Gastrocnemius medialis (tissue), 4 donors: Measurements from ENCODE around the gene VNN1. TPM values are rescaled to one million over a fixed set of nuclear protein-coding genes. Genes with fewer than 3 reads are reported as not detected.

Experiments
- ATAC-seq, 2 donors: fragments of 150-250 bp; one replicate each; pipeline ENCODE4 v1.9.1; 2016
- DNase-seq, 2 donors: peaks; one replicate each; pipeline ENCODE4 v3.0.0-alpha.2; 2019
- H3K27ac ChIP-seq, 4 donors: fragments of 200-600 bp; sonication (generic); 1 replicate in 1 of 4; 2 replicates in 3 of 4; pipeline ENCODE4 v1.5.1; 2016 to 2018; ENCODE audit warnings: mild to moderate bottlenecking in 2 of 4, moderate library complexity in 1 of 4
- H3K27me3 ChIP-seq, 3 donors: fragments of 200-600 bp; sonication (generic) in 2 of 3; 1 replicate in 1 of 3; 2 replicates in 2 of 3; pipeline versions ENCODE4 v1.5.1 to v1.6.0; 2016 to 2019; ENCODE audit warnings: mild to moderate bottlenecking in 1 of 3, moderate library complexity in 1 of 3
- H3K36me3 ChIP-seq, 2 donors: fragments of 200-600 bp; sonication (generic) in 1 of 2; one replicate each; pipeline ENCODE4 v1.5.1; 2017 to 2018
- H3K4me1 ChIP-seq, 2 donors: fragments of 200-600 bp; sonication (generic) in 1 of 2; one replicate each; pipeline ENCODE4 v1.5.1; 2016 to 2017; ENCODE audit warnings: mild to moderate bottlenecking in 2 of 2
- H3K4me3 ChIP-seq, 4 donors: fragments of 200-600 bp; sonication (generic) in 3 of 4; 1 replicate in 1 of 4; 2 replicates in 3 of 4; pipeline ENCODE4 v1.5.1; 2016 to 2019; ENCODE audit warnings: mild to moderate bottlenecking in 2 of 4
- H3K9me3 ChIP-seq, 3 donors: fragments of 200-600 bp; sonication (generic) in 2 of 3; 1 replicate in 1 of 3; 2 replicates in 2 of 3; pipeline ENCODE4 v1.5.1; 2016 to 2019
- CTCF ChIP-seq, 5 experiments: fragments of 450-650 bp in 3 of 5; fragments of 200-600 bp in 2 of 5; sonication (generic) in 2 of 5; IDR thresholded peaks in 4 of 5; conservative IDR thresholded peaks in 1 of 5; 1 replicate in 4 of 5; 2 replicates in 1 of 5; pipeline ENCODE4 v1.5.1; 2016 to 2019; ENCODE audit warnings: antibody characterized with exemption in 5 of 5, mild to moderate bottlenecking in 3 of 5, moderate library complexity in 3 of 5
- POLR2A ChIP-seq, 2 donors: fragments of 450-650 bp; IDR thresholded peaks; one replicate each; pipeline ENCODE4 v1.6.1; 2017; ENCODE audit warnings: antibody characterized with exemption in 2 of 2, mild to moderate bottlenecking in 2 of 2, moderate library complexity in 2 of 2
- in situ Hi-C, 4 donors: fragments of 200-750 bp; cut with MboI; loops; one replicate each; pipeline versions ENCODE4 v1.15.0 to v1.8.0; 2017; ENCODE audit warnings: low sequenced_read_pairs in 4 of 4
- intact Hi-C: fragments of 100-400 bp; cut with DNase I; formaldehyde crosslinking; loops from one replicate; pipeline ENCODE4 v1.15.1; 2023; ENCODE audit warnings: low total_unique reads
- total RNA-seq, 4 donors: library from RNA; depleted of rRNA; stranded (reverse); fragments of >200 nt; gene quantifications; one replicate each; pipeline versions ENCODE4 v1.1.0 to v1.2.3, GENCODE V29; 2016

VNN1 gene
- total RNA-seq, 4 donors from 2014 or later: 0.39 to 1.9 (median 0.85) TPM

GRCh38 chr6:132698608-132699007 is 15.2 kb downstream of the VNN1 start:
- no peak overlapping the region for H3K4me3 ChIP-seq
- H3K36me3 ChIP-seq: no peaks in the 10 kb centered on the region
- no peak for TF ChIP-seq CTCF (IDR thresholded peaks at IDR 0.05 in 4 of 5, conservative IDR thresholded peaks at IDR 0.05 in 1 of 5)
- no peak for TF ChIP-seq POLR2A (IDR thresholded peaks at IDR 0.05)
- no peaks in the 10 kb centered on the region for H3K27me3 ChIP-seq
- in situ Hi-C loops (no loop called here), intact Hi-C loops (no loop called here)
- H3K27ac ChIP-seq: no peak overlapping the region
- no peaks in the 10 kb centered on the region for H3K4me1 ChIP-seq
- ATAC-seq (no peak), DNase-seq (no peak)
- H3K9me3 ChIP-seq: no peaks in the 10 kb centered on the region

GRCh38 chr6:132695773-132696172 is 18.1 kb downstream of the VNN1 start:
- TF ChIP-seq POLR2A (IDR thresholded peaks at IDR 0.05) (no peak), CTCF (IDR thresholded peaks at IDR 0.05 in 4 of 5, conservative IDR thresholded peaks at IDR 0.05 in 1 of 5) (no peak)
- ATAC-seq: no peak
- no peaks in the 10 kb centered on the region for H3K9me3 ChIP-seq
- in situ Hi-C loops: no loop called here
- no peak overlapping the region for H3K4me3 ChIP-seq
- no peaks in the 10 kb centered on the region for H3K27me3 ChIP-seq
- DNase-seq: no peak
- H3K27ac ChIP-seq: no peak overlapping the region
- H3K36me3 ChIP-seq: no peaks in the 10 kb centered on the region
- no peaks in the 10 kb centered on the region for H3K4me1 ChIP-seq
- intact Hi-C loops: no loop called here

GRCh38 chr6:132693478-132693877 is 20.4 kb downstream of the VNN1 start:
- Histone ChIP-seq H3K27ac (no peak overlapping the region), H3K36me3 (no peaks in the 10 kb centered on the region), H3K4me3 (no peak overlapping the region), H3K4me1 (no peaks in the 10 kb centered on the region), H3K9me3 (no peaks in the 10 kb centered on the region), H3K27me3 (no peaks in the 10 kb centered on the region)
- intact Hi-C loops: no loop called here
- ATAC-seq (no peak), DNase-seq (no peak)
- no peak for TF ChIP-seq POLR2A (IDR thresholded peaks at IDR 0.05)
- in situ Hi-C loops: no loop called here

GRCh38 chr6:132690678-132691077 is 23.2 kb downstream of the VNN1 start:
- Histone ChIP-seq H3K4me1 (no peaks in the 10 kb centered on the region), H3K27me3 (no peaks in the 10 kb centered on the region), H3K9me3 (no peaks in the 10 kb centered on the region), H3K36me3 (no peaks in the 10 kb centered on the region), H3K4me3 (no peak overlapping the region), H3K27ac (no peak overlapping the region)
- intact Hi-C loops (no loop called here), in situ Hi-C loops (no loop called here)
- no peak for DNase-seq
- TF ChIP-seq POLR2A (IDR thresholded peaks at IDR 0.05) (no peak), CTCF (IDR thresholded peaks at IDR 0.05 in 4 of 5, conservative IDR thresholded peaks at IDR 0.05 in 1 of 5) (no peak)
- ATAC-seq: no peak

- in situ Hi-C loops (no loop called here), intact Hi-C loops (no loop called here)
- Histone ChIP-seq H3K9me3 (no peaks in the 10 kb centered on the region), H3K4me3 (no peak overlapping the region), H3K4me1 (no peaks in the 10 kb centered on the region), H3K36me3 (no peaks in the 10 kb centered on the region), H3K27ac (no peak overlapping the region), H3K27me3 (no peaks in the 10 kb centered on the region)
- ATAC-seq (no peak), DNase-seq (no peak)
- TF ChIP-seq CTCF (IDR thresholded peaks at IDR 0.05 in 4 of 5, conservative IDR thresholded peaks at IDR 0.05 in 1 of 5): no peak
- no peak for TF ChIP-seq POLR2A (IDR thresholded peaks at IDR 0.05)
Measured at GRCh38 chr6:132687306-132687705, 26.5 kb downstream of the VNN1 start.
